ENCODE data around the gene GNLY.

DNA sequence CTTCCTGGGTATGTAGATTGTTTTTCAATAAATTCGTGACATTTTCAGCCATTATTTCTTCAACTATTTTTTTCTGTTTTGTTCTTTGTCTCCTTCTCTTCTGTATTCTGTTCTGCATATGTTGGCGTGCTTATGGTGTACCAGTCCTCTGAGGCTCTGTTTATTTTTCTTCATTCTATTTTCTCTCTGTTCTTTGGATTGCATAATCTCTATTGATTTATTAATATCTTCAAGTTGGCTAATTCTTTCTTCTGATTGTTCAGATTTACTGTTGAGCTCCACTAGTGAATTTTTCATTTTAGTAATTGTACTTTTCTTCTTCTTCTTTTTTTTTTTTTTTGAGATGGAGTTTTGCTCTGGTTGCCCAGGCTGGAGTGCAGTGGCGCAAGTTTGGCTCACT, 9.9 kb downstream of the GNLY start:
- TF ChIP-seq, protein P1, sequence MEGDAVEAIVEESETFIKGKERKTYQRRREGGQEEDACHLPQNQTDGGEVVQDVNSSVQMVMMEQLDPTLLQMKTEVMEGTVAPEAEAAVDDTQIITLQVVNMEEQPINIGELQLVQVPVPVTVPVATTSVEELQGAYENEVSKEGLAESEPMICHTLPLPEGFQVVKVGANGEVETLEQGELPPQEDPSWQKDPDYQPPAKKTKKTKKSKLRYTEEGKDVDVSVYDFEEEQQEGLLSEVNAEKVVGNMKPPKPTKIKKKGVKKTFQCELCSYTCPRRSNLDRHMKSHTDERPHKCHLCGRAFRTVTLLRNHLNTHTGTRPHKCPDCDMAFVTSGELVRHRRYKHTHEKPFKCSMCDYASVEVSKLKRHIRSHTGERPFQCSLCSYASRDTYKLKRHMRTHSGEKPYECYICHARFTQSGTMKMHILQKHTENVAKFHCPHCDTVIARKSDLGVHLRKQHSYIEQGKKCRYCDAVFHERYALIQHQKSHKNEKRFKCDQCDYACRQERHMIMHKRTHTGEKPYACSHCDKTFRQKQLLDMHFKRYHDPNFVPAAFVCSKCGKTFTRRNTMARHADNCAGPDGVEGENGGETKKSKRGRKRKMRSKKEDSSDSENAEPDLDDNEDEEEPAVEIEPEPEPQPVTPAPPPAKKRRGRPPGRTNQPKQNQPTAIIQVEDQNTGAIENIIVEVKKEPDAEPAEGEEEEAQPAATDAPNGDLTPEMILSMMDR (IDR thresholded peaks at IDR 0.05; ENCODE audit: low read depth, low read length) = no peak
- no peak for TF ChIP-seq EZH2phosphoT487 (IDR thresholded peaks at IDR 0.05; ENCODE audit: low read depth)

All from OCI-LY3 (cell line).